ENCODE results near the gene SGMS1.
"Not testable (repeated sequence)": the region's sequence is repeated elsewhere in the genome, so short reads cannot be mapped to it uniquely, and the experiment has no call there.

The SGMS1 gene

GRCh38 chr10:50358925-50359687 lies 264.6 kb downstream of the SGMS1 start:
- no peak overlapping the region for H3K4me3 ChIP-seq (replicated peaks; ENCODE audit: low read depth, low read length)
- no peak for DNase-seq (ENCODE audit: extremely low read depth, low read depth)
- no peak for TF ChIP-seq CTCF (IDR thresholded peaks at IDR 0.05; ENCODE audit: low read depth, low read length, missing control alignments)

- no peak for TF ChIP-seq CTCF (IDR thresholded peaks at IDR 0.05; ENCODE audit: low read depth, low read length, missing control alignments)
- no peak for DNase-seq (ENCODE audit: extremely low read depth, low read depth)
- no peak overlapping the region for H3K4me3 ChIP-seq (replicated peaks; ENCODE audit: low read depth, low read length)
Measured at GRCh38 chr10:50358411-50358810, 265.3 kb downstream of the SGMS1 start.

GRCh38 chr10:50356481-50356832 lies 267.3 kb downstream of the SGMS1 start:
- DNase-seq (ENCODE audit: extremely low read depth, low read depth); H3K4me3 ChIP-seq (replicated peaks; ENCODE audit: low read depth, low read length): not testable (repeated sequence)

- DNase-seq (ENCODE audit: extremely low read depth, low read depth); H3K4me3 ChIP-seq (replicated peaks; ENCODE audit: low read depth, low read length): not testable (repeated sequence)
Measured at GRCh38 chr10:50355693-50356480, 267.9 kb downstream of the SGMS1 start.

GRCh38 chr10:50351483-50352146 lies 272.1 kb downstream of the SGMS1 start:
- no peak for TF ChIP-seq CTCF (IDR thresholded peaks at IDR 0.05; ENCODE audit: low read depth, low read length, missing control alignments)
- no peak overlapping the region for H3K4me3 ChIP-seq (replicated peaks; ENCODE audit: low read depth, low read length)
- DNase-seq (ENCODE audit: extremely low read depth, low read depth) = no peak

- no peak for DNase-seq (ENCODE audit: extremely low read depth, low read depth)
- TF ChIP-seq CTCF (IDR thresholded peaks at IDR 0.05; ENCODE audit: low read depth, low read length, missing control alignments) = no peak
- no peak overlapping the region for H3K4me3 ChIP-seq (replicated peaks; ENCODE audit: low read depth, low read length)
Measured at GRCh38 chr10:50350366-50350765, 273.4 kb downstream of the SGMS1 start.

- TF ChIP-seq CTCF (IDR thresholded peaks at IDR 0.05; ENCODE audit: low read depth, low read length, missing control alignments) = no peak
- no peak overlapping the region for H3K4me3 ChIP-seq (replicated peaks; ENCODE audit: low read depth, low read length)
- no peak for DNase-seq (ENCODE audit: extremely low read depth, low read depth)
Measured at GRCh38 chr10:50349554-50349953, 274.2 kb downstream of the SGMS1 start.

All from HFF-Myc (cell line).